HG03039 (cell line): ENCODE data around the gene GATAD2B.
"Not testable (repeated sequence)": the region's sequence is repeated elsewhere in the genome, so short reads cannot be mapped to it uniquely, and the experiment has no call there.

ENCODE experiments used
- ATAC-seq: cut with Tn5 transposase; IDR thresholded peaks from one replicate; pipeline ENCODE4 v1.9.1; 2021; ENCODE audit warnings: mild to moderate bottlenecking, moderate library complexity; ENCODE audit not compliant: unreplicated experiment

GATAD2B gene

GRCh38 chr1:153932156-153933131, 9.7 kb upstream of the GATAD2B start:
- no peak for ATAC-seq

DNA sequence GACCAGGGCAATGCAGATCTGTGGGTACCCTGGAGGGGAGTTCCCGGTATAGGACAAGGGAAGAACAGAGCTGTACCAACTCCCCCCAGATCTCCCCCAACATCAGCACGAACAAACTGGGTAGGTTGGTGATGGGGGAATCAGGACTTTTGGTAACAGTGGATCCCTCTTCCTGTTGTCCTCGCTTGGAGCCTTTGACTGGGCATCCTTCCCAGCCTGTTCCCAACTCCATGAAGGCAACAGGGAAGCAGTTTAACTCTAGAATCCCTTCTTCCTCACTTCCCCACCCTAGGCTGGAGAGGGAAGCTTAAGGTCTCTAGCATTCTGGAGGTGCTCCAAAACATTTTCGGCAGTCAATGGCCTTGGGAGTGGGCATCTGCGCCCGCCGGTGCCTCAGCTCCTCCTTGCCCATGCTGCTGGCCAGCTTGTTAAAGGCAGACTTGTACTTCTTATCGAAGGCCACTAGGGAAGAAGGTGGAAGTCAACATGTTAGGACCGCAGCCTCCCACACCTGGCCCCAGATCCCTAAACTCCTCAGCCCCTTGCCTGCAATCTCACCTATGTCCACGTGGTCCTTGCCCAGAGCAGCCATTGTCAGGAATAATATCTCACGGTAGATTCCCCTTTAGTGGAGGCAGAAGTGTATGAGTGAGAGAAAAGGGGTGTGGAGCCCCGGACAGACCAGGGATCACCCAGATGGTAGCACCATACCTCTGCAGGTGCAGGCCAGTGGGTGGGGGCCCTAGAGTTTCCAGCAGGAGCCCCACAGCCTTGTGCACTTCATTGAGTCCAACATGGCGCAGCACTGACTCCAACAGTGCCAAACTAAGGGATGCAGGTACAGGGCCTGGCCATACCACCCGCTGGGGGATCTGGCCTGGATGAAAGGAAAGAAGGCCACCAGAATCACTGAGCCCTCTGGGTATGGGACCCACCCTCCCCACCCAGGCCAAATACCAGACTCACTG, 7.5 kb upstream of the GATAD2B start:
- ATAC-seq = no peak

- no peak for ATAC-seq
Measured at GRCh38 chr1:153929426-153929825, 6.7 kb upstream of the GATAD2B start.

DNA sequence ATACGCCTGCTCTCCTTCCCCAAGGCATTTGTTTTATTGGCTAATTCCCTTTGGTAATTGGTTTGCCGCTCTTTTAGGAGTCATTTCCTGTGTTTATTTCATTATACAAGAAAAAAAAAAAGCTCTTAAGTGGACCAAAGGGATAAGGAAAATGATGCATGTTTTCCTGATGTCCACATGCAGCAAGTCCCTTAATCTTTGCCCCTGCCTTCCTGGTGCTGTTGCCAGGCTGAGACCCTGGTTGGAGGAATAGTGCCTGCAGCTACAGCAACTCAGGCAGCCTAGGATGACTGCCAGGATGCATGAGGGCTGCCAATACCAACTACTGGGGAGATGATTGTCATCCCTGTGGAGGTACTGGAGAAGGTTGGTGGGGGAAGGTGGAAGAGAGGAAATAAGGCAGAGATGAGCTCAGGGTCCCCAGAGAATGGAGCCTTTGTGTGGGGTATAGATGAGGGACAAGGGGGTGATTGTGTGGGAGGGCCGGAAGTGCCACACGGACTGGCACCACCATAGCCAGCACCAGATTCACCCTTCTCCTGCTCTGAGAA, 6.1 kb upstream of the GATAD2B start:
- no peak for ATAC-seq

- ATAC-seq = no peak
Measured at GRCh38 chr1:153928245-153928644, 5.5 kb upstream of the GATAD2B start.

GRCh38 chr1:153926405-153926804, 3.6 kb upstream of the GATAD2B start:
- ATAC-seq = no peak

GRCh38 chr1:153922076-153922971, 448 bp downstream of the GATAD2B start:
- ATAC-seq = peak; percentile 13

- no peak for ATAC-seq
Measured at GRCh38 chr1:153921803-153922075, 1.0 kb downstream of the GATAD2B start.

GRCh38 chr1:153921080-153921802, 1.5 kb downstream of the GATAD2B start:
- ATAC-seq = no peak

DNA sequence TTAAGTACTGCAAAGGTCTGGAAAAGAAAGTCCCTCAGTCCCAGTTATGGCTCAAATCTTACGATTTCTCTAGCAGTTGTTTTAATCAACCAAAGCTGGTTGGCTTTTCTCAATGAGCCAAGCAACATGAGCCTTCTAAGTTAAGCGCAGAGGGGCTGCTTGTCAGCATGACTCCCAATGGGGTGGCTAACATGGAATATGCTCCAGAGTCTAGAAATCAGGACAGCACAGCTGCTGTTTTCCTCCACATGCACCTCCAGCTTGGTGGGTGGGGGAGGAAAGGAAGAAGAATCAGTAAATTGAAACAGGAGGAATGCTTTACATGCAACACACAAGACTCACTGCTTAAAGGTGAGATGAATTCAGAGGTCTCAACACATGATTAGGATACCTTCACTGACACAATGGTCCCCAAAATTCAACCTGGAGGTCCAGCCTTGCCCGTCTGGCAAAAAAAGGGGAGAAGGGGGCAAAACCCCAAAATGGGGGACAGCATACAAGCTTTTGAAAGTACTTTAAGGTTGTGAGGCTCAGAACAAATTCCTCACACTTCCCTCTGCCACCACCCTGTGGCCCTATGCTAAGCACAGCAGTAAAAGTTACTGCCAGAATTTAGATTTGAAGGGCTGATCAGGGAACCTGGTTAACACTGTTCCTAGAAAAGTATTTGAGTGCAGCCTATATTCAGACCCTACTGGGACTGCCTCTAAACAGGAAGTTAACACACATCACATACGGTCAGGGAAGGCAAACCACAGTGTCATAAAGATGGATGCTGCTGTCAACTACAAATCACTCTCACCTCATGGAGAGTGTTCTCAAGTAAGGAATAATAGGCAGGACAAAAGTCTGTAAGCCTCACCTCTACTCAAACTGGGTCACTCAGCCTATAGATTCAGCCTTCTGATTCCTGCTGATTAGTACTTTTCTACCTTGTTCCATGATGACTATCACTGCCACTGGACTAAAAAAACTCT, 2.6 kb downstream of the GATAD2B start:
- no peak for ATAC-seq

DNA sequence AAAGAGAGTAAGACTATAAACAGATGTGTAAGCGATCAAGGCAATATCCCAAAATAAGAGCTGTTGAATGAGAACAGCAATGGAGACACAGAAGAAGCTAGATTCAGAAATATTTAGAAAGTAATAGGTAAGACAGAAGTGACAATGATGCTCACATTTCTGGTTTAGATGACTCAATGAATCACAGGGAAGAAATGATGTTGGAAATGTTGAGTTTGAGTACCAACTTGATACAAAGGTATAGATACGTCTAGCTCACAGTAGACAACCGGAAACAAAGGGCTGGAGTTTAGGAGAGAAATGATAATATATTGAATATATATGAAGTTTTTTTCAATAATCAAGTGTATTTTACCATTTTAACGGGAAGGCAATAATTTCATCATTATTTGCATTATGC, 6.5 kb downstream of the GATAD2B start:
- ATAC-seq = no peak

DNA sequence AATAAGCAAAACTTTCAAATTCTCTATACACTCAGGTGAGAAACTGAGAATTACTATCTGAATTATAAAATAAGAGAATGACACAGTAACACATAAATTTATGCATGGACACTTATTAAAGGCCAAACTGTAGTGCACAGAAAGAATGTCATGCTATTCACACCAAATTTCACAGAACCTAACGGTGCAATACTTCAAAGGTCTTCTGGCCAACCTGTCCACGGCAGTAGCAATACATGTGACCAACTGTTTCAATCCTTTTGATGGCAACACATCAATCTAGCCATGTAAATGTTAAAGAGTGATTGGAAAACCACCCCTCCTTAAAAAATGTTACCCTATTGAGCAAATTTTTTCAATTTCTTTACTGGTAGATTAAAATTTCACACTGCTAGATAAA, 10.4 kb downstream of the GATAD2B start:
- ATAC-seq = no peak

DNA sequence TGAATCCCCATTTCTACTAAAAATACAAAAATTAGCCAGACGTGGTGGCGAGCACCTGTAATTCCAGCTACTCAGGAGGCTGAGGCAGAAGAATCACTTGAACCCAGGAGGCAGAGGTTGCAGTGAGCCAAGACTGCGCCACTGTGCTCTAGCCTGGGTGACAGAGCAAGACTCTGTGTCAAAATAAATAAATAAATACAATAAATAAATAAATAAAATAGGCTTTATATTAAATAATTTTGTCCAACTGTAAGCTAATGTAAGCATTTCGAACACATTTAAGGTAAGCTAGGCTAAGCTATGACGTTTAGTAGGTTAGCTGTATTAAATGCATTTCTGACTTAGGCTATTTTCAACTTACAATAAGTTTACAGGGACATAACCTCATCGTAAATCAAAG, 12.2 kb downstream of the GATAD2B start:
- not testable (repeated sequence) for ATAC-seq

- no peak for ATAC-seq
Measured at GRCh38 chr1:153908071-153908470, 14.7 kb downstream of the GATAD2B start.

DNA sequence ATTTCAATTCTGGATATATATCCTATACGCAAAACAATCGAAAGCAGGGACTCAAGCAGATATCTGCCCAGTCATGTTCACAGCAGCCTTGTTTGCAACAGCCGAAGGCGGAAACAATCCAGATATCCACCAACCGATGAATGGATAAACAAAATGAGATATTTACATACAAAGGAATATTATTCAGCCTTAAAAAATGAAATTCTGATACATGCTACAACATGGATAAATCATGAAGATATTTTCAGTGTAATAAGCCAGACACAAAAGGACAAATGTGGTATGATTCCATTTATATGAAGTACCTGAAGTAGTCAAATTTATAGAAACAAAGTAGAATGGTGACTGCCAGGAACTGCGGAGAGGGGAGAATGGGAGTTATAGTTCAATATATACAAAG, 15.6 kb downstream of the GATAD2B start:
- no peak for ATAC-seq

DNA sequence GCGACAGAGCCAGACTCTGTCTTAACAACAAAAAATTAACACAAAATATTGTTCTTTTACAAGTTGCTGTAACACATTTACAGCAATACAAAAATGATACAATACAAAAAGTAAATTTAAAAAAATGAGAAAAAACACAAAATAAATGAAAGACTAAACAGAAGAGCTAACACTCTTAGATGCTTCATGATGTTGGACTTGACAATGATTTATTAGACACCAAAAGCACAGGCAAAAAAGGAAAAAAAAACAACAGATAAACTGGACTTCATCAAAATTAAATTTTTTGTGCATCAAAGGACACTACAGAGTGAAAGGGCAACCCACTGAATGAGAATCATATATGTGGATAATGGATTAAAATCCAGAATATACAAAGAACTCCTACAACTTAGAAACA, 16.4 kb downstream of the GATAD2B start:
- ATAC-seq = no peak

DNA sequence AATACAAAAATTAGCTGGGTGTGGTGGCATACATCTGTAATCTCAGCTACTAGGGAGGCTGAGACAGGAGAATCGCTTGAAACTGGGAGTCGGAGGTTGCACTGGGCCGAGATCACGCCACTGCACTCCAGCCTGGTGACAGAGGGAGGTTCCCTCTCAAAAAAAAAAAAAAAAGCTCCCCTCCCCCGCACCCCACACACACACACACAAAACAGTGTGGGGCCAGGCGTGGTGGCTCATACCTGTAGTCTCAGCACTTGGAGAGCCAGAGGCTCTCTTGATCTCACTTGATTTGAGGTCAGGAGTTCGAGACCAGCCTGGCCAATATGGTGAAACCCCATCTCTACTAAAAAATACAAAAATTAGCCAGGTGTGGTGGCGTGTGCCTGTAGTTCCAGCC, 16.9 kb downstream of the GATAD2B start:
- ATAC-seq = not testable (repeated sequence)

DNA sequence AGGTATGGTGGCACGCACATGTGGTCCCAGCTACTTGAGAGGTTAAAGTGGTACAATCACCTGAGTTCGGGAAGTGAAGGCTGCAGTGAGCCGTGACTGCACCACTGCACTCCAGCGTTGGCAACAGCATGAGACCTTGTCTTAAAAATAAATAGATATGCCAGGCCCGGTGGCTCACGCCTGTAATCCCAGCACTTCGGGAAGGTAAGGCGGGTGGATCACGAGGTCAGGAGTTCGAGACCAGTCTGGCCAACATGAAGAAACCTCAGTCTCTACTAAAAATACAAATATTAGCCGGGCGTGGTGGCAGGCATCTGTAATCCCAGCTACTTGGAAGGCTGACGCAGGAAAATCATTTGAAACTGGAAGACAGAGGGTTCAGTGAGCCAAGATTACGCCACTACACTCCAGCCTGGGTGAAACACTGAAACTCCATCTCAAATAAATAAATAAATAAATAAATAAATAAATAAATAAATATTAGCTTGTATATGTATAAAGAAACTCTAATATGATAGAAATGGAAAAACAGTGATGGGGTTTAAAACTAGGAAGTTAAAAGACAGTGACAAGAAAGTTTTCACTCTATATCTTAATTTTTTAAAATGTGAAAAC, 18.8 kb downstream of the GATAD2B start:
- ATAC-seq = no peak
